ENCODE data around the gene AKAP6. TPM values are rescaled to one million over a fixed set of nuclear protein-coding genes. Genes with fewer than 3 reads are reported as not detected.

The AKAP6 gene
- total and polyA plus RNA-seq, 2 of the 8 experiments (the other 6 are each of a cell fraction or from before 2014, with no cell fraction given): 0.09 to 0.89 TPM

GRCh38 chr14:32403021-32403420 lies 73.9 kb downstream of the AKAP6 start:
- no peaks in the 10 kb centered on the region; a peak in 1 of 7 replicates for H3K4me1 ChIP-seq (replicated peaks in 1 of 4; ENCODE audit: control insufficient read depth in 3 of 4, insufficient read depth in 4 of 4, low read length in 3 of 4)
- TF ChIP-seq SRF (IDR thresholded peaks at IDR 0.05; ENCODE audit: low read depth, low read length) (no peak), EZH2 (IDR thresholded peaks at IDR 0.05; ENCODE audit: low read depth, low read length, severe bottlenecking) (no peak), NANOG (IDR thresholded peaks at IDR 0.05; ENCODE audit: insufficient read depth, low read depth, low read length, poor library complexity, severe bottlenecking) (no peak), SIRT6 (IDR thresholded peaks at IDR 0.05; ENCODE audit: low read length) (no peak), MAX (IDR thresholded peaks at IDR 0.05) (no peak), TAF7 (optimal IDR thresholded peaks at IDR 0.05; ENCODE audit: borderline replicate concordance, low read depth, low read length) (no peak), TBP (IDR thresholded peaks at IDR 0.05; ENCODE audit: low read depth, low read length) (no peak), YY1 (IDR thresholded peaks at IDR 0.05; ENCODE audit: low read depth, low read length) (no peak), BRCA1 (IDR thresholded peaks at IDR 0.05; ENCODE audit: low read depth, low read length) (no peak), RAD21 (IDR thresholded peaks at IDR 0.05 in 1 of 2, conservative IDR thresholded peaks at IDR 0.05 in 1 of 2; ENCODE audit: low read depth in 2 of 2, low read length in 2 of 2) (no peak), GTF2F1 (IDR thresholded peaks at IDR 0.05; ENCODE audit: borderline replicate concordance, low read depth, low read length) (no peak), PHF8 (conservative IDR thresholded peaks at IDR 0.05; ENCODE audit: low read depth, low read length) (no peak)
- H3K36me3 ChIP-seq (ENCODE audit: control insufficient read depth in 2 of 4, insufficient read depth in 4 of 4, low read length in 3 of 4): no peaks in the 10 kb centered on the region
- no peak overlapping the region for H3K14ac ChIP-seq (ENCODE audit: insufficient read length)
- CTCF ChIA-PET (ENCODE audit: partially characterized antibody): interaction anchor here (0.7 kb wide), 1 partner anchor 10 kb away, joined by 3 read pairs; no protein-coding TSS in a partner anchor
- H3K27ac ChIP-seq (ENCODE audit: low read depth, low read length): no peak overlapping the region
- H2BK120ac ChIP-seq (replicated peaks; ENCODE audit: low read depth, low read length): no peak overlapping the region
- H3K4me2 ChIP-seq (ENCODE audit: insufficient read depth in 1 of 2, low read depth in 2 of 2, low read length in 2 of 2): no peak overlapping the region
- no peak overlapping the region for H2BK20ac ChIP-seq (ENCODE audit: low read length)
- no peak overlapping the region for H2AK5ac ChIP-seq (ENCODE audit: low read depth, low read length)
- H3K9me3 ChIP-seq (ENCODE audit: insufficient read depth in 2 of 2, low read depth in 1 of 2, low read length in 1 of 2): no peaks in the 10 kb centered on the region
- no peaks in the 10 kb centered on the region for H3K79me1 ChIP-seq (ENCODE audit: low read depth, low read length)
- no peaks in the 10 kb centered on the region for H3K27me3 ChIP-seq (replicated peaks in 1 of 4; ENCODE audit: control insufficient read depth in 3 of 4, extremely low read depth in 1 of 4, insufficient read depth in 3 of 4, low read length in 3 of 4)
- no peaks in the 10 kb centered on the region for H3K23me2 ChIP-seq (ENCODE audit: low read depth, low read length)
- H3K4ac ChIP-seq (replicated peaks; ENCODE audit: insufficient read length, low read depth, low read length): no peak overlapping the region
- 87% methylated on average over 3 of the region's 3 CpGs; no CpG with 5 or more reads in 1 of the 2 experiments for WGBS, 2 experiments (ENCODE audit: extremely low coverage in 1 of 2, insufficient coverage in 1 of 2, insufficient read length in 1 of 2, insufficient replicate concordance in 2 of 2, low coverage in 1 of 2, low lambda C conversion rate in 2 of 2, missing lambda C conversion rate in 1 of 2)
- H4K20me1 ChIP-seq (replicated peaks in 1 of 2; ENCODE audit: control insufficient read depth in 1 of 2, insufficient read depth in 2 of 2, low read length in 2 of 2): no peaks in the 10 kb centered on the region
- no peak overlapping the region for H3K4me3 ChIP-seq (ENCODE audit: extremely low read depth in 1 of 4, insufficient read depth in 2 of 4, low read depth in 3 of 4, low read length in 4 of 4)
- H3K23ac ChIP-seq (ENCODE audit: insufficient read length): no peak overlapping the region
- H3K18ac ChIP-seq (ENCODE audit: extremely low read depth, low read length): no peak overlapping the region
- no peak overlapping the region for H2BK12ac ChIP-seq (ENCODE audit: low read depth, low read length)
- DNase-seq (ENCODE audit: low read depth in 1 of 2, low spot score in 2 of 2): no peak
- H4K91ac ChIP-seq (replicated peaks; ENCODE audit: insufficient read length, low read length): no peak overlapping the region
- FAIRE-seq: no peak
- no peak overlapping the region for H2BK5ac ChIP-seq (ENCODE audit: low read depth, low read length)
- H2BK15ac ChIP-seq (ENCODE audit: low read length): no peak overlapping the region
- POLR2A ChIA-PET (ENCODE audit: partially characterized antibody): no interaction called here
- H4K5ac ChIP-seq (ENCODE audit: insufficient read length, low read depth, low read length): no peak overlapping the region
- no peak overlapping the region for H2AFZ ChIP-seq (ENCODE audit: low read length)
- H4K8ac ChIP-seq (ENCODE audit: extremely low read depth, insufficient read depth, low read length): no peak overlapping the region
- no peaks in the 10 kb centered on the region for H3K79me2 ChIP-seq (ENCODE audit: control insufficient read depth in 1 of 2, insufficient read depth in 2 of 2, low read length in 2 of 2)
- H3K56ac ChIP-seq (replicated peaks; ENCODE audit: insufficient read length, low read depth, low read length): no peak overlapping the region
- H3K9ac ChIP-seq (replicated peaks in 1 of 4; ENCODE audit: extremely low read depth in 1 of 4, low read depth in 3 of 4, low read length in 3 of 4): no peak overlapping the region
